CD4-positive, alpha-beta T cell treated with Interleukin-12 subunit alpha and Interleukin-12 subunit beta, for 1 hour (primary cell): ENCODE data around the gene CLSTN3.

ENCODE experiments used
- DNase-seq: peaks from one replicate; pipeline ENCODE4 v3.0.0-alpha.2; 2020

Gene CLSTN3

DNA sequence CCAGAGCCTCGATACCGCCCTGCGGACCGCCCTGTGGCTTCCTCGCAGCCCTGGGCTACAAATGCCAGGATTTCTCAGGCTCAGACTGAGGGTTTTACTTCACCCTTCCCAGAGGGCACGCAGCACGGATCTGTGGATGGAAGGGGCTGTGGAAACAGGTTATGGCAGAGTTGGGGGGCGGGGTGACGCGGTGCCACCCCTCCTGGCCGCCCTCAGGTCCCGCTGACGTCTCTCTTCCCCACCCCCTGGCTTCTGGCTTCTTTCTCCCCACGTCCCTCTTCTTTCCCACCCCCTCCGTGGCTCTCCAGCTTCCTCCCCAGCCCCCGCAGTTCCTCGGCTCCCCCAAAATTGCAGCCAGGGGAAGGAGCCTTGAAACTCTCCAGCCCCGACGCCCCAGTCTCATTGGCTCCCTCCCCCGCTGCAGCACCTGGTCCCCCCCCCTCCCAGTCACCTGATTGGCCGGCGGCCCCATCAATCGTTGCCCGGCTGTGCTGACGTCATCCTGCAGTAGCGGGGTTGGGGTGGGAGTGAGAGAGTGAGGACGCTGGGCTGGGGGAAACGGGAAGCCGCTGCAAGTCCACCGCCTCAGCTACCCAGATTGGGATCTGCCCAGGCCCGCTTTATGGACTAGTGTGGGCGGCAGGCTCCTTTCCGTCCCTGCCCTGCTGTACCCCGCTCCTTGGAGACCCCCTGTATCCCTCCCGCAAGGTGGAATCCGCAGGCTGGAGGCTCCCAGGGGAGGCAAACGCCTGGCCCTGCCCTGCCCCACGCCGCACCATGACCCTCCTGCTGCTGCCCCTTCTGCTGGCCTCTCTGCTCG, at the start of gene CLSTN3:
CLSTN3 (plus strand) TSS at position 500 of the 820 bp plus-strand sequence; CDS start at position 778, 278 bp downstream.
- peak; percentile 91 for DNase-seq

DNA sequence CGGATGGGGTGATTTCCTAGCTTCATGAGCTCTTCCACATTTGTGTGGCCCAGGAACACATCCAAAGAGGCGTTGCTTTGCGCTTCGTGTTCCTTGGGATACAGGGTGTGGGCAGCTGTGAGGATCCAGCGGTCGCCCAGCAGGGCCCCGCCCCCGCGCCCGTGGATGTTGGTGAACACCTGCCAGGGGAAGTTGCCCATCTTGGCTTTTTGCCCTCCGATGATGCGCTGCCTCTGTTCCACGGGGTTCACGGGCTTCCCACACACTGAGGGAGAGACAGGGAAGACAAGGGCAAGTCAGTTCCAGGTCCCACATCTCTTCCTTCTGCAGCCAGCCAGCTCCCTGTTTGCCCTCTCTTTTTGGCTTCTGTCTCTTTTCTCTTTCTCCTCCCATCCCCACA, 49.1 kb upstream of the CLSTN3 start:
- no peak for DNase-seq

DNA sequence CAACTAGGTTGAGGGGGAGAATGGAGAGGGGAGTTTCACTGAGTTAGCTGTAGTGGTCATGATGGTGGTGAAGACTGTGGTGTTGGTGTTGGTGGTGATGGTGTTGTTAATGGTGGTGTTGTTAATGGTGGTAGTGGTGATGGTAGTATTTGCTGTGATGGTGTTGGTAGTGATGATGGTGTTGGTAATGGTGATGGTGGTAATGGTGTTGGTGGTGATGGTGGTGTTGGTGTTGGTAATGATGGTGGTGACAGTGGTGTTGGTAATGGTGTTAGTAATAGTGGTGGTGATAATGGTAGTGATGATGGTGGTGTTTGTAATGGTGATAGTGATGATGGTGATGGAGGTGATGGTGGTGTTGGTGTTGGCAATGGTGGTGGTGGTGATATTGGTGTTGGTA, 47.0 kb upstream of the CLSTN3 start:
- DNase-seq, result no peak

DNA sequence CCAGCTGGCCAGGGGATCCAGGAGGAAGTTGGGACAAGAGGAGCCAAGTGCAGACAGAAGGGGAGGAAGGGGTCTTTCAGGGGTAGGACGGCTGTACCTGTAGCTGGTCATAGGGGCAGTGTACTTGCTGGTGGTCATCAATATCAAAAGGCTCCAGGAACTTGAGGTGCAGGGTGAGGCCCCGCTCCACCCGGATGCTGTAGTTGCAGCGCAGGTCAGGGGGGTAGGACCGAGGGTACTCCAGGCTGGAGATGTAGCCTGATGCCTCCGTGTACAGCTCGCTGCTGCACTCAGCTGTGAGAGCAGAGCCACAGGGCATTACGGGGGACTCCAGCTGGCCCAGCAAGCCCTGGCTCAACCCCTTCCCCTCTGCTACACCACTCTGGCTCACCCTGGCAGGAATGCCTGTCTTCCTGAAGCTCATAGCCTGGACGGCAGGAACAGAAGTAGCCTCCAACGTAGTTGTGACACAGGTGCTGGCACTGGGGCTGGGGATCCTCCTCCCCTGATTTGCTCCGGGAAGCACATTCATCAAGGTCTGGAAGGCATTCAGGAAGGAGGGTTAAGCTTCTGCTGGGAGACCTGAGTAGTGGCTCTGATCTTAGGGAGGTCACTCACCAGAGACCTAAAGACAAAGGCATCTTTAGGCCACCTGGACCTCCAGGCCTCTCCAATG, 40.8 kb upstream of the CLSTN3 start:
- no peak for DNase-seq

DNA sequence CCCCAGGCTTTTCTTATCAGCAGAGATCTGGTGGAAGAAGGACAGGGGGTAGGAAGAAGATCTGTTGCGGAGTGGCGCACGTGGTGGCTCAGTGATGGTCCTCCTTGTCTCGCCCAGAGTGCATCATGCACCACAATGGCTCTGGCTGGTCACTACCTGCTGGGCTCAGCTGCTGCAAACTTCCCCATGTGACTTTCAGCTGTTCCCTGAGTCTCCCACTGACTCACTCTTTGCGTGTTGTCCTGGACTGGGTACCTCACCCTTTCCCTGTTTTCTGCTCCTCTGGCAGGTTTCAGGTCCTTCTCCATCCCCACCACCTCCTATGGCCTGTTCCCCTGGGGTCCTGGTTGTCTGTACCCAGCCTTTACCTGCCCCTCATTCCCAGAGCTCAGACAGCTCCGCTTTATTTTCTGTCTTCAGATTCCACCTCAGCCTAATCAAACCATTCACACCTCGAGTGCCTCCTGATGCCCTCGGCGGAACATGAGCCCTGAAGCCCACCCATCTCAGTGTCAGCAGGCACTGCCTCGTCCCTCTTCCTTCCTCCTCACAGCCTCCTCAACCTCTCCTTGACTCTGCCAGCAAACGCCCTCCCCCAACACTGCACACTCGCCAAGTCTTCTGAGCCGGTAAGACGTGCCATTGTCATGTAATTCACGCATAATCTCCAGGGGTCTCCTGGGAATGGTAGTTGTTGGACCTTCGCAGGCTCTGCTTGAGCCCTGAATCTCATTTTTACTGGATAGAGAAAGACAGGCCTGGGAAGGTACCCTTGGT, 39.8 kb upstream of the CLSTN3 start:
- no peak for DNase-seq

DNA sequence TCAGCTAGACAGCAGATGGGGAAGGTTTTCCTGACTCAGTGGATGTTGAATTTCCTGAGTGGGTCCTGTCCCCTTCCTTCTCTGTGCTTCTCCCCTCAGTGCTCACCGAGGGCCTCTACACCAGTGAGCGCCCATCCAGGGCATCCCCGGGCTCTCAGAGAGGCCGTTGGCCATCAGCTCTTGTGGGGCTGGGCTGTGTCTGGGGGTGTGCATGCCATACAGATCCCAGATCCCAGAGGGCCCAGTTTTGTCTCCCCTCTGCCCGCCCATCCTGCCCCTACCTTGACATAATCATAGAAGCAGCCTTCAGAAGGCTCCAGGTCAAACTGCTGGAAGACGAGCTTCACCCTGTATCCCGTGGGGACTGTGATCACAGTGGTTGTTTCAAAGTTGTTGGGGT, 39.0 kb upstream of the CLSTN3 start:
- no peak for DNase-seq

DNA sequence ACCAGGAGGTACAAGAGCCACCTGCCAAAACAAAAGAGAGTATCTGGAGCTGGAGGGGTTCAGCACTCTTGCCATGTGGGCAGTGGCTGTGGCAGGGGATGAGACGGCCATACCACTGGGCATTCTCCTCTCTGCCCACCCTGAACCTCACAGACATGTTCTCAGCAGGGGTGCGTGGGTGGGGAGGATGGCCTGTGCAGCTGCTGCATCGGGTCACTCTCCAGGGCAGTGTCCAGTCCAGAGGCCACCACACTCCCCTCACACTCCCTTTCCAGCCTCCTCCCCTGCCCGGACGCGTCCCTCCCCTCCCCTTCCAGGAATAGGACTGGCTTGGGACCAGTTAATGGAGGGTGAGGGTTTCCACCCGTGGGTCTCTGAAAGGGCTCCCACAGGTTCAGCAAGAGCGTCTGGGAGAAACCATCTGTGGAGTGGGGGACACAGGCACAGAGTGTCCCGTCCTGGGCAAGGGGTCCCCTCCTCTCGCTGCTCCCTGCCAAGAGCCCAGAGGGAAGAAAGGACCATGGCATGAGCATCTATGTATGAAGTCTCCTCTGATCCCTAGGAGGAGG, 38.4 kb upstream of the CLSTN3 start:
- no peak for DNase-seq

DNA sequence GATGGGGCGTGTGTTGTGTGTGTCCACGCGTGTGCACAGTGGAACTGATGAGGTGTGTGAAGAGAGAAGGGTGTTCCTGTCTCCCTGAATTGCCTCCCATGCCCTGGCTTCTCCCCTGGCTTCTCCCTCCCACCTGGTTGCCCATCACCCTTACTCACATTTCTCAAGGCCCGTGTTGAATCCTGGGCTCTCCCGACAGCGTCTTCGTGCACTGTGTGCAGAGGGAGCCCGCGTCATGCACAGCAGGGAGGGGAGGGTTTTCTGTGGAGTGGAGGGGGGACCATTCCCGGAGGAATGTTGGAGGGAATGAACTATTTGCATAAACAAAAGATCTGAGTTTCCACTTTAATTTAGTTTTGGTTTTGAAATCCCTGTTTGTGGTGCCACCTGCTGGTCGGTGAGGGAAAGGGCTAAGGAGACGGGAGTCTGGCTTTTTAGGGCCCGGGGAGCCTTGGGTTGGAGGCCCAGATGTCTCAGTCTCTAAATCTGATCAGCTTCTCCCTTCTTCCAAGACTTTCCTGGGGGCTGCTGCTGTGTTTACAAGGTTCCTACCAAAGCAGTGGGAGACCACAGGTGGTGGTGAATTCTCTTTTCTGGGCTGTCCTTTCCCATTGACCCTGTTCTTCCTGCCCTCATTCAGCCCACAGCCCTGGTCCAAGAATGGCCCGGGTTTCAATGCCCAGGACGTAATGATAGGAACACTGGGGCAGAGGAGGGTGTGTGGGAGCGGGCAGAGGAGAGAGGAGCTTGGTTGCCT, 37.8 kb upstream of the CLSTN3 start, which contains the start of gene C1R:
C1R (minus strand) TSS at position 217 of the 757 bp plus-strand sequence; CDS start at position 160, 57 bp downstream.
- peak; percentile 73 for DNase-seq

DNA sequence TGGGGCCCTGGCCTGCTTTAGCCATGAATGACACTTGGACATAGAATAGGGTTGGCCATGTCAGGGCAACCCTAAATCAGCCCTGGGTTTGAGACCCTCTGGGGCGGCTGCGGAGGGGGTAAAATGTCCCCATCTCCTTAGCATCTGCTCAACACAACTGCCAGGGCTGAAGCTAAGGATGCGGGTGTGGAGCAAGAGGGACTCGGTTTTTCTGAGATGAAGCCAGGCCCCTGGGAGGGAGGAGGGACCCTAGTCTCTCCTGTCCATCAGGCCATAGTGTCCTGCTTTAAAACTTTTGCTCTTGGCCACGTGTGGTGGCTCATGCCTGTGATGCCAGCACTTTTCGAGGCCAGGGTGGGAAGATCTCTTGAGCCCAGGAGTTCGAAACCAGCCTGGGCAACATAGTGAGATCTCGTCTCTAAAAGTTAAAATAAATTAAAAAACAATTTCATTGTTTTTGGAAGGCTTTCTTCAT, 37.1 kb upstream of the CLSTN3 start:
- DNase-seq, result no peak

DNA sequence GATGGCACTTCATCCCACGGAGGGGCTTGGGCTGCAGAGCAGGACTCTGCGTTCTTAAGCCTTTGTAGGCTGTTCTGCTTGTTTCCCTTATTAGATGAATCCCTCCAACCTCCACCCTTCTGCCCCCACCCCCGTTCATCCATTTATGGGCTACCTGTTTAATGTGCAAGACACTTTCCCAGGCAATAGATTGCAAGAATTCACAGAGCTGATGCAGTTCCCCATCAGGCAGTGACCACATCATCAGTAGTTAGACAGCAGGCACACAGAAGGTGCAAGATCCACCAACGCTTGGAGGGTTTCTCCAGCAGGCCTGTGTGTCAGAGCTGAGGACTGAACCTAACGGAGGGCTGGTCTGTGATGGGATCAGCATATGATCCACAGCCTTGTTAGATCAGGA, 36.7 kb upstream of the CLSTN3 start:
- DNase-seq, result no peak

DNA sequence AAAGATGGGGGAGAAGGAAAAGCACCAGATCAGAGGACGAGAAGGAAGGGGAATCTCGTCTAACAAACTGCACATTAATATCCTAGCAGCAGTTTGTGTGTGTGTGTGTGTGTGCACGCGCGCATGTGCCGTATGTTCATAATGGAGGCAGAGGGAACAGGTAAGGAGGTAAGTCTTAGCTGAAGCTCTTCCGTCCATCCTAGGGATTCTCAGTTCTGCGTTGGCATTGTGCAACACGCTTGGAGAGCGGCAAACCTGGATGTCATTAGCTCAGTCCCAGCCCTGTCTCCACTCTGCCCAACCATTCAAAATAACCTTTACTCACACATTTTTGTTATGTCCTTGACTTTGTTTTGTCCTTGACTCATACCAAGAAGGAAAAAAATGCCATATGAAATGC, 36.3 kb upstream of the CLSTN3 start:
- DNase-seq, result no peak

DNA sequence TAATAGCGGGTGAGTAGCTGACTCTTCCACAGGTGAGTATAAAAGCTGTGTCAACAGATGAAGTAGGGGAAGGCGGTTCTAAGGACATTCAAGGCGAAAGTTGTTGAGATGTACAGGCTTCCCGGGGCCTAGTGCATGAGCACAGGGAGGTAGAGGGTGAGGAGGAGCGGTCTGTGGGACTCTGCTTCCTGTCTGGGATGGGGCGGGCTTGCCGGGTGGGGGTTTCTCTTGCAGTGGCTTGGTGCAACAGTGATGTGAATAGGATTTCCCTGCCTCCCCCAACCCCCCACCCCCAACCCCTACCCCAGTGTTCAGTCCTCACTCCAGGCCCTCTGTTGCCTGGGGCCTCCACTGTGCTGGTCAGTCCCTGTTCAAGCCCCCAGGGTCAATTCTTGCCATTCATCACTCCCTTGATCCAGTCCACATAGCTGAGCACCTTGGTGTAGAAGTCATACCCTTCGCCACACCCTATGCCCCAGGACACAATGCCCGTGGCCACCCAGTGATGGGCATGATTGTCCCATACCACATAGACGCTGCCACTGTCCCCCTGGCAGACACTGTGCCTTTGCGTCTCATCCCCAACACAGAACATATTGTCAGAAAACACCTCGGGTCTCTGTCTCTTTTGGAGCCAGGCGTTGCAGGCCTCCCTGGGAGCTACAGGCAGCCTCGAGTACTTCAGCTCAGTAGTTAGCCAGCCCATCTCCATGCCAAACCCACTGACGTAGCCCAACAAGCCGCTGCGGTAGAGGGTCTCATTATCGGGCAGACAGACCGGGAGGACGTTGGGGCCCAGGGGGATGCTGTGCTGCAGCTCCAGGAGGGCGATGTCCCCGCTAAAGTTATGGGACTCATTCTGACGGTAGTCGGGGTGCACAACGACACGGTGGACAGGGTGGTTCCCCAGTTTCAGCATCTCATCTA, 33.9 kb upstream of the CLSTN3 start:
- no peak for DNase-seq

DNA sequence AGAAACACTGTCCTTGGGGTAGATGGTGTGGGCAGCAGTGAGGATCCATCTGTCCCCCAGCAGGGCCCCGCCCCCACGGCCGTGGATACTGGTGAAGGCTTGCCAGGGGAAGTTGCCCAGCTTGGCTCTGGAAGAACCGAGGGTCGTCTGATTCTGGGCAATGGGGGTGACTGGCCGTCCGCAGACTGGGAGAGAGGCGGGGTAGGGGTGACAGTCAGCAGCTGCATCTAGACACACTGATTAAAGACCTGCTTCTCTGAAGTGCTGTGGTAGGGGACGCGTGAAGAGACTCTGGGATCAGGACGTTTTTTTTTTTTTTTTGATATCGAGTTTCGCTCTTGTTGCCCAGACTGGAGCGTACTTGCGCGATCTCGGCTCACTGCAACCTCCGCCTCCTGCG, 33.2 kb upstream of the CLSTN3 start:
- no peak for DNase-seq

DNA sequence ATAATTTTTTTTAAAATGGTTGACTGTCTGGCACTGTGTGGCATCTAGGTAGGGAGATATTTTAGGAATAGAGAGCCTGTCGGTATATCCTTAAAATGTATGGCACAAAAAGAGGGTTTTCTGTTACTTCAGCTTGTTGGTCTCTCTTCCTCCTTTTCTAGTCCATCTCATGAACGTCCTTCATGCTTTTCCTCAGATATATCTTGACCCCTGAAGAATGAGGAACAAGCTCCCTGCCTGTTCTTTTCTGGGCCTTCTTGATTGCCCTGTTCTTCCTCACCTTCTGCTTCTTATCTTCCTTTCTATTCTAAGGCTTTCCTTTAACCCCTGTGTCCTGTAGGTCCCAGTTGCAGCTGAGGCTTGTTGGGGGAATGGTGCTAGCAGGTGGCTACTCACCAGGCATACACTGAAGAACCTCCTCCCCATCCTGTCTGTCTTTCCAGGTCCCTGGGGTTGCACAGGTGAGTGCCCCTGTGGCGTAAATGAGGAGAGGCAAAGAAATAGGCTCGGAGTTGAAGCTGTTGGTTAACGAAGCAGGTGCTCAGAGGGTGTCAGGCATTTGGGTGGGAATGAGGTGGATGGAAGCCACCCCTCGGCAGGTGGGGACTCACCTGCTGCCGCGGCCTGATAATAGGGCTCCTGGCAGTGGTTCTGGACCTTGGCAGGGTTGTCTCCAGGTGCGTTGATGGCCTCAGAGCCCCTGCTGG, 30.7 kb upstream of the CLSTN3 start:
- no peak for DNase-seq

DNA sequence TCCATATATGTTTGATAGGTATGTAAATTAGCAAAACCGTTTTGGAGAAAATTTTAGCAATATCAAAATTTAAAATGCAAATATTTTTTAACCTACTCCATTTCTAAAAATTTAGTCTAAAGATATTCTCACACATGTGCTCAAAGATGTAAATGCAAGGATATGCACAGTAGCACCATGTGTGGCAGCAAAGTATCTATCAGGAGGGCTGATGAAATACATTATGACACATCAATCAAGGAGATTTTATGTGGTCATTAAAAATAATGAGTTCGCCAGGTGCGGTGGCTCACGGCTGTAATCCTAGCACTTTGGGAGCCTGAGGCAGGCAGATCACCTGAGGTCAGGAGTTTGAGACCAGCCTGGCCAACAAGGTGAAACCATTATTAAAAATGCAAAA, 29.9 kb upstream of the CLSTN3 start:
- no peak for DNase-seq

DNA sequence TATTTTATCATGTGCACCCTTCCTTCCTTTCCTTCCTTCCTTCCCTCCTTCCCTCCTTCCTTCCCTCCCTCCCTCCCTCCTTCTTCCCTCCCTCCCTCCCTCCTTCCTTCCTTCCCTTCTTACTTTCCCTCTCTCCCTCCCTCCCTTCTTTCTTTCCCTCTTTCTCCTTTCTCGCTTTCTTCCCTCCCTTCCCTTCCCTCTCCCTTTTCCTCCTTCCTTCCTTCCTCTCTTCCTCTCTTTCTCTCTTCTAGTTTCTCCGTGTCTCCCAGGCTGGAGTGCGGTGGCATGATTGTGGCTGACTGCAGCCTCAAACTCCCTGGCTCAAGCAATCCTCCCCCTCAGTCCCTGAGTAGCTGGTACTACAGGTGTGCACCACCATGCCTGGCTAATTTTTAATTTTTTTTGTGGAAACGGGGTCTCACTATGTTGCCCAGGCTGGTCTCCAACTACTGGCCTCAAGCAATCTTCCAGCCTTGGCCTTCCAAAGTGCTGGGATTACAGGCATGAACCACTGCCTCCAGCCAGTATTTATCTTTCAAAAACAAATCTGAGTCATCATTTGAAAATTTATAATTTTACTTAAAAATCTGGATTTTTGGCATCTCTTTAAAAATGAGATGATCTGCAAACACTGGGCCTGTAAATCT, 29.0 kb upstream of the CLSTN3 start:
- DNase-seq, result no peak

DNA sequence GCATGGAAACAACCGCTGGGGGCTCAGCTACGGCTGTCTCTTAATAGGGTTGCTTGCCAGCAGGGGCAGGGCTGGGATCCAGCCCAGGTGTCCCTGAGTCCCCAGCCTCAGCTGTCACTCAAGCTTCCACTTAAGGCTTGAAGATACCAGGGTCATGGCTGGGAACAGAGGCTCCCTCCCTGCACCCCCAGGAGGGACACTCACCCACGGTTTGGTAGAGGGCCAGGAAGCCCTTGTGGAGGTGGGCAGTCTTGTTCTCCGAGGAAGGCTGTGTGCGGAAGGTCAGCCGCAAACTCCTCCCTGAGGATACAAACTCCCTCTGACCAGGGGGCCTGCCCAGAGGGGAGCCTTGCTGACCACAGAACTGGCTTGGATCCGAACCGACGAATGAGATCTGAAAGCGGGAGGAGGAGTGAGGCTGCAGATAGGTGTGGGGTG, 28.5 kb upstream of the CLSTN3 start:
- no peak for DNase-seq

DNA sequence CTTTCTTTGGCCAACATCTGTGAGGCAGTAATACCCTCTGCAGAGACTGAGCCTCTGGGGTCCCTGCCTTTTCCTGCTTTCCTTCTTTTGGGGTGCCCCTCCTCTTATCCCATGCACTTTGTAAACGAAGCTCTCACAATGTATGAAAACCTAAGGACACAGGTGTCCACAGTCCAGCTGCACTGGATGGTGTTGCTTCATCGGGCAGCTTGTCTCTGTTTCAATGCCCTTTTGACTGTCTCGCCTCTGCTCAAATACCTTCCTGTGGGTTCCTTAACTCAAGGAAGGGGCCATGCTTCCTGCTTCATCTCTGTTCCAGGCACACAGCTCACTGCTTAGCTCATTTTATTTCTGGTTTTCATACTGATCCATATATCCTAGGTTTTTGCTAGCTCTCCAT, 27.6 kb upstream of the CLSTN3 start:
- no peak for DNase-seq

DNA sequence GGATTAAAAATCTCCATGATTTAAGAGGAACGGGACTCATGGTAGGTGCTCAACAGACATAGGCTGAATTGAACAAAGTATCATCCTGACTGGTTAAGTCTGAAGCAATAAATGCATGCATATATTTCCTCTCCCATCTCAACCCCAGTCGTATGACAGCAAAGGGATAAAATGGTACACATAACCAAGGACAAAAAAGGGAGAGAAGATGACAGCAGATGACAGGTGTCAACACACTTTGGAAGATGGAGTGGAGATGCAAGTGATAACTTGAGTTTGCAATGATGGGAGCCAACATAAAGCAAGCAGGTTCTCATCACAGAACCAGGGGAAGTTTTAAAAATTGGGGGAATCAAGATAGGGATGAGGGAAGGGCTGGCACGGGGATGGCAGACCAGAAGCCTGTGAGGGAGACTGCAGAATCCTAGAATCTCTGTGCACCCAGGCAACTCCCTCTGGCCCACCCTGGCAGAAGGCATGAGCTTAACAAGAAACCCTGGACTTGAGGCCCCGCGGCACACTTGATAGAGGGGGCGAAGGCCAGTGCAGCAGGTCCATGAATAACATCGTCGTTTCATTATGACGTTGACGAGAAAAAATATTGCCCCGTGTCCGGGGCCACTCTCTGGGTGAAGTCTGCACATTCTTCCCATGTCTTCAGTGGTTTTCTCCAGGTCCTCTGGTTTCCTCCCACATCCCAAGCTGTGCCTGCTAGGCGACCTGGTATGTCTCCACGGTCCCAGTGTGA, 26.2 kb upstream of the CLSTN3 start:
- DNase-seq, result no peak
